Endothelial cell of umbilical vein (primary cell): ENCODE data around the gene COL4A2. TPM values are rescaled to one million over a fixed set of nuclear protein-coding genes. Genes with fewer than 3 reads are reported as not detected.

ENCODE experiments used
- BruUV-seq: library from RNA; stranded (reverse); fragments of 400-500 nt; replicated peaks from 2 replicates; lab custom pipeline; 2021; lab: Mats Ljungman, UMichigan
- CTCF ChIA-PET: fragments of 300-600, 350-600 bp; sonication (Branson Sonifier 250); formaldehyde crosslinking; loops from one replicate; lab custom pipeline; 2021; ENCODE audit warnings: antibody characterized with exemption, inconsistent platforms; lab: Charles Lee
- POLR2A ChIA-PET: fragments of 300-600, 350-600 bp; sonication (Branson Sonifier 250); formaldehyde crosslinking; loops from one replicate; lab custom pipeline; 2021; ENCODE audit warnings: antibody characterized with exemption, inconsistent platforms; lab: Charles Lee
- DNase-seq: peaks from one replicate; pipeline ENCODE4 v3.0.0-alpha.2; 2011; ENCODE audit warnings: low read depth, low spot score
- FAIRE-seq: peaks from 2 replicates; lab custom pipeline; 2011; peaks lifted over from hg19 to GRCh38; lab: Jason Lieb, UNC
- H2AFZ ChIP-seq: 2 replicates; pipeline ENCODE4 v1.6.0; 2012; ENCODE audit warnings: low read depth, low read length, control low read depth, inconsistent platforms
- H3K27ac ChIP-seq: 2 replicates; pipeline ENCODE4 v1.5.1; 2011; ENCODE audit warnings: low read depth, mild to moderate bottlenecking, control low read depth, low read length, moderate library complexity; ENCODE audit not compliant: insufficient read depth
- H3K27me3 ChIP-seq, 2 experiments: 2 replicates each; pipeline versions ENCODE4 v1.6.0 to v1.6.1; 2011; ENCODE audit warnings: low read length in 2 of 2, mixed read lengths in 1 of 2; ENCODE audit not compliant: control insufficient read depth in 2 of 2, insufficient read depth in 2 of 2
- H3K36me3 ChIP-seq, 2 experiments: 2 replicates in 1 of 2; 3 replicates in 1 of 2; pipeline ENCODE4 v1.5.1; 2011; ENCODE audit warnings: low read length in 2 of 2, mild to moderate bottlenecking in 1 of 2, moderate library complexity in 1 of 2; ENCODE audit not compliant: control insufficient read depth in 2 of 2, insufficient read depth in 2 of 2; ENCODE audit errors: extremely low read depth in 1 of 2
- H3K4me1 ChIP-seq: 3 replicates; pipeline ENCODE4 v1.5.1; 2011; ENCODE audit warnings: mild to moderate bottlenecking, low read length; ENCODE audit not compliant: control insufficient read depth, insufficient read depth; ENCODE audit errors: extremely low read depth
- H3K4me2 ChIP-seq: 2 replicates; pipeline ENCODE4 v1.6.1; 2011; ENCODE audit warnings: low read length, control low read depth, mixed read lengths; ENCODE audit not compliant: insufficient read depth
- H3K4me3 ChIP-seq, 3 experiments: fragments of 200-600 bp in 1 of 3; sonication (generic), shearing (Covaris generic) in 1 of 3; replicated peaks in 1 of 3; 2 replicates each; pipeline ENCODE4 v1.5.1; 2011 to 2016; ENCODE audit warnings: control low read depth in 3 of 3, low read length in 3 of 3, mild to moderate bottlenecking in 2 of 3, inconsistent platforms in 1 of 3, low read depth in 1 of 3, moderate library complexity in 1 of 3; ENCODE audit not compliant: insufficient read depth in 1 of 3
- H3K79me2 ChIP-seq: 2 replicates; pipeline ENCODE4 v1.6.0; 2012; ENCODE audit warnings: low read length, inconsistent platforms; ENCODE audit not compliant: control insufficient read depth, insufficient read depth
- H3K9ac ChIP-seq: replicated peaks from 2 replicates; pipeline ENCODE3; 2011; ENCODE audit warnings: low read length, control low read depth; ENCODE audit not compliant: insufficient read depth; ENCODE audit errors: extremely low read depth
- H3K9me1 ChIP-seq: replicated peaks from 3 replicates; pipeline ENCODE4 v1.6.0; 2011; ENCODE audit warnings: mild to moderate bottlenecking, low read length; ENCODE audit not compliant: control insufficient read depth, insufficient read depth; ENCODE audit errors: extremely low read depth
- H3K9me3 ChIP-seq: replicated peaks from 2 replicates; pipeline ENCODE4 v1.5.1; 2012; ENCODE audit warnings: low read length, inconsistent platforms; ENCODE audit not compliant: control insufficient read depth, insufficient read depth
- H4K20me1 ChIP-seq: replicated peaks from 2 replicates; pipeline ENCODE3; 2011; ENCODE audit warnings: mild to moderate bottlenecking, low read length; ENCODE audit not compliant: control insufficient read depth, insufficient read depth; ENCODE audit errors: extremely low read depth
- EZH2 ChIP-seq: IDR thresholded peaks from 2 replicates; pipeline ENCODE4 v1.6.1; 2012; ENCODE audit warnings: borderline replicate concordance, low read depth, mild to moderate bottlenecking, moderate library complexity, low read length, inconsistent platforms; ENCODE audit not compliant: severe bottlenecking
- FOS ChIP-seq: IDR thresholded peaks from 2 replicates; pipeline ENCODE4 v1.6.1; 2011; ENCODE audit warnings: mild to moderate bottlenecking, low read length, moderate library complexity, borderline replicate concordance; ENCODE audit not compliant: insufficient read depth
- GATA2 ChIP-seq: IDR thresholded peaks from 2 replicates; pipeline ENCODE4 v1.7.0; 2011; ENCODE audit warnings: low read depth, mild to moderate bottlenecking, moderate library complexity, mixed read lengths, low read length; ENCODE audit not compliant: insufficient read length, insufficient read depth
- JUN ChIP-seq: IDR thresholded peaks from 2 replicates; pipeline ENCODE4 v1.6.1; 2011; ENCODE audit warnings: borderline replicate concordance, low read depth; ENCODE audit not compliant: insufficient read length, insufficient read depth
- MYC ChIP-seq: IDR thresholded peaks from one replicate; pipeline ENCODE4 v1.6.1; 2011; ENCODE audit warnings: mild to moderate bottlenecking, low read depth, low read length
- POLR2A ChIP-seq: IDR thresholded peaks from 2 replicates; pipeline ENCODE4 v1.6.1; 2012; ENCODE audit warnings: low read depth, mild to moderate bottlenecking, control low read depth, low read length
- POLR2AphosphoS5 ChIP-seq: IDR thresholded peaks from 2 replicates; pipeline ENCODE4 v1.6.1; 2012; ENCODE audit warnings: low read depth, mild to moderate bottlenecking, control low read depth, low read length, moderate library complexity; ENCODE audit not compliant: insufficient read depth
- dilution Hi-C: fragments of 300-500 bp; cut with MboI; formaldehyde crosslinking; loops from one replicate; pipeline ENCODE4 v1.15.0; 2019; ENCODE audit warnings: low sequenced_read_pairs; ENCODE audit not compliant: extremely low pct_ligation_motif_present
- intact Hi-C: fragments of 100-400 bp; cut with micrococcal nuclease; formaldehyde crosslinking; loops from one replicate; pipeline ENCODE4 v1.10.0; 2022
- polyA plus RNA-seq, 4 experiments: library from polyadenylated mRNA; depleted of rRNA in 3 of 4; stranded (reverse) in 3 of 4; unstranded in 1 of 4; fragments of >200 nt; gene quantifications; 2 replicates each; pipeline versions ENCODE4 v1.2.1 to v1.2.3, GENCODE V29; 2011 to 2012; ENCODE audit warnings: missing spikeins in 1 of 4
- total RNA-seq: library from RNA; stranded (reverse); gene quantifications from 2 replicates; pipeline ENCODE4 v1.2.3, GENCODE V29; 2021
- TF ChIP-seq, protein P1 (sequence below): IDR thresholded peaks from 2 replicates; pipeline ENCODE4 v1.6.1; 2011; ENCODE audit not compliant: insufficient read depth, insufficient read length
- TF ChIP-seq, protein P2 (sequence below), 2 donors: IDR thresholded peaks; 1 replicate in 1 of 2; 2 replicates in 1 of 2; pipeline ENCODE4 v1.5.1; 2011; ENCODE audit warnings: low read length in 2 of 2, mild to moderate bottlenecking in 2 of 2, moderate library complexity in 2 of 2, control low read depth in 1 of 2, inconsistent platforms in 1 of 2, low read depth in 1 of 2; ENCODE audit not compliant: insufficient read depth in 1 of 2; ENCODE audit errors: extremely low read depth in 1 of 2

Gene COL4A2
- total and polyA plus RNA-seq, 2 donors (not counting 3 experiments of a cell fraction or from before 2014, with no cell fraction given), result 792 to 940 TPM

DNA sequence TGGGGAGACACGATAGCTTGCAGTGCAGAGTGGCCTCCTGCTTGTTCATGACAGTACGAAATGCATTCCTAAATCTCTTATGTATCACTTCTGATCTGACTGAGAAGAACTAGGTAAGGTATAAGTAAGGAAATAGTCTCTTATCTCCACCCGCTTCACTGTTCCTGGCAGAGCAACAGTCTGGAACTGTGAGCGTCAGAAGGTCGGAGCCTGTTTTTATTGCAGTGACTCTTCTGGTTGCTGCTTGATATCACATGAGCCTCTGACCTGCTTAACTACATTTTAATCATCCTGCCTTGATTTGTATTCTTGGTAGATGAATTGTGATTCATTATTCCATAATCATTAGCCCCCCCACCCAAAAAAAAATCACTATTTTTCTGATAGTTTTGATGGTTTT is 69.0 kb downstream of the COL4A2 start:
- H3K4me1 ChIP-seq, result peaks cover 46% of the 10 kb centered on the region
- TF ChIP-seq EZH2, result no peak
- no peak for TF ChIP-seq FOS
- no peak for TF ChIP-seq GATA2
- no peak for TF ChIP-seq POLR2AphosphoS5
- TF ChIP-seq MYC, result no peak
- TF ChIP-seq JUN, result no peak
- TF ChIP-seq, protein P1, sequence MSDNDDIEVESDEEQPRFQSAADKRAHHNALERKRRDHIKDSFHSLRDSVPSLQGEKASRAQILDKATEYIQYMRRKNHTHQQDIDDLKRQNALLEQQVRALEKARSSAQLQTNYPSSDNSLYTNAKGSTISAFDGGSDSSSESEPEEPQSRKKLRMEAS, result no peak
- TF ChIP-seq, protein P2, sequence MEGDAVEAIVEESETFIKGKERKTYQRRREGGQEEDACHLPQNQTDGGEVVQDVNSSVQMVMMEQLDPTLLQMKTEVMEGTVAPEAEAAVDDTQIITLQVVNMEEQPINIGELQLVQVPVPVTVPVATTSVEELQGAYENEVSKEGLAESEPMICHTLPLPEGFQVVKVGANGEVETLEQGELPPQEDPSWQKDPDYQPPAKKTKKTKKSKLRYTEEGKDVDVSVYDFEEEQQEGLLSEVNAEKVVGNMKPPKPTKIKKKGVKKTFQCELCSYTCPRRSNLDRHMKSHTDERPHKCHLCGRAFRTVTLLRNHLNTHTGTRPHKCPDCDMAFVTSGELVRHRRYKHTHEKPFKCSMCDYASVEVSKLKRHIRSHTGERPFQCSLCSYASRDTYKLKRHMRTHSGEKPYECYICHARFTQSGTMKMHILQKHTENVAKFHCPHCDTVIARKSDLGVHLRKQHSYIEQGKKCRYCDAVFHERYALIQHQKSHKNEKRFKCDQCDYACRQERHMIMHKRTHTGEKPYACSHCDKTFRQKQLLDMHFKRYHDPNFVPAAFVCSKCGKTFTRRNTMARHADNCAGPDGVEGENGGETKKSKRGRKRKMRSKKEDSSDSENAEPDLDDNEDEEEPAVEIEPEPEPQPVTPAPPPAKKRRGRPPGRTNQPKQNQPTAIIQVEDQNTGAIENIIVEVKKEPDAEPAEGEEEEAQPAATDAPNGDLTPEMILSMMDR (IDR thresholded peaks at IDR 0.05; ENCODE audit: extremely low read depth in 1 of 2, insufficient read depth in 1 of 2, low read depth in 1 of 2, low read length in 2 of 2), result no peak
- no peak for TF ChIP-seq POLR2A
- no peaks in the 10 kb centered on the region for H4K20me1 ChIP-seq
- FAIRE-seq (peak; percentile 43), DNase-seq (peak; percentile 29)
- H3K4me3 ChIP-seq, result no peak overlapping the region
- H3K9me1 ChIP-seq, result no peaks in the 10 kb centered on the region
- no peaks in the 10 kb centered on the region for H3K27me3 ChIP-seq
- H3K36me3 ChIP-seq, result peaks cover 2% of the 10 kb centered on the region in 2 experiments
- ChIA-PET POLR2A (no interaction called here), CTCF (no interaction called here)
- no peak overlapping the region for H2AFZ ChIP-seq
- dilution Hi-C loops, result no loop called here
- H3K79me2 ChIP-seq, result peaks cover 36% of the 10 kb centered on the region
- H3K9ac ChIP-seq, result no peak overlapping the region
- no peak overlapping the region for H3K27ac ChIP-seq
- BruUV-seq, result no TSS peak
- no peak overlapping the region for H3K4me2 ChIP-seq
- intact Hi-C loops, result no loop called here
- H3K9me3 ChIP-seq, result no peaks in the 10 kb centered on the region
